GM23248 (cell line): ENCODE results near the gene C9orf43.

Experiments used
- EZH2 ChIP-seq: fragments of 200-600 bp; sonication (generic); IDR thresholded peaks from 2 replicates; pipeline ENCODE4 v1.6.1; 2018; ENCODE audit warnings: antibody characterized with exemption, mild to moderate bottlenecking; ENCODE audit not compliant: insufficient read depth, poor library complexity, severe bottlenecking
- EZH2phosphoT487 ChIP-seq: fragments of 200-600 bp; sonication (generic); IDR thresholded peaks from 2 replicates; pipeline ENCODE4 v1.6.1; 2018; ENCODE audit warnings: antibody characterized with exemption, moderate library complexity, mild to moderate bottlenecking, low read depth; ENCODE audit not compliant: insufficient read depth

GRCh38 chr9:113456235-113456634, 45.7 kb downstream of the C9orf43 start:
- TF ChIP-seq EZH2 (no peak), EZH2phosphoT487 (no peak)
